ENCODE measurements around the gene PRDX5.
A peak's percentile ranks its signal among the peaks of the same experiment; 100 is the strongest.
"Not testable (repeated sequence)": the region's sequence is repeated elsewhere in the genome, so short reads cannot be mapped to it uniquely, and the experiment has no call there.

The PRDX5 gene

DNA sequence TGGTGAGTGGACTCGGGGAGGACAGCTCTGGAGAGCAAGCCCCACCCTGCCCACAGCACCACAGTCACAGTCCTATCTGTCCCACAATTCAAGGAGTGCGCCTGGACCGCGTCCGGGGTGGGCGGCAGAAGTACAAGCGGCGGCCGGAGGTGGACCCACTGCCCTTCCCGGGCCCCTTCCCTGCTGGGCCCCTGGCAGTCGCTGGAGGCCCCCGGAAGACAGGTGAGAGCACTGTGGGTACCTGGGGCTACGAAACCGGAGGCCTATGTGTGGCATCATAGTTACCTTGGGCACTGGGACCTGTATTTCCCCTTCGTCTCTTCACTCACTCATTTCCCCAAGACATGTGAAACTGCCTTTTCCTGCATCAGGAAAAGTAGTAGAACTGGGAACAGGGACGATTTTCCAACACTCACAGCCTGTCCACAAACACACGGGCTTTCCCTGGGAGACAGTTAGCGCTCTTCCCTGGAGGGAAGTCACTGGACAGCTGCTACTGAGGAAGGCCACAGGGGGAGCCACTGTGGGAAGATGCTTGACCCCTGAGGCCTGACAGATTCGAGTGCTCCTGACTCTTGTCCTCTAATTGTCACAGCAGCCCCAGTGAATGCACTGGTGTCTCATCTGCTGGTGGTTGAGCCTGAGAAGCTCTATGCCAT, 3.6 kb upstream of the PRDX5 start:
- H3K27me3 ChIP-seq (ENCODE audit: insufficient read depth, low read length) = no peaks in the 10 kb centered on the region
- H3K9ac ChIP-seq (ENCODE audit: low read depth, low read length) = no peak overlapping the region
- peaks cover 34% of the 10 kb centered on the region for H3K36me3 ChIP-seq (ENCODE audit: insufficient read depth, low read depth, low read length)
- H3K4me1 ChIP-seq (ENCODE audit: insufficient read depth, low read length) = peaks cover 2% of the 10 kb centered on the region; the same call in 1 of the 2 replicates
- no peak overlapping the region for H3K27ac ChIP-seq (ENCODE audit: low read length)
- H3K4me3 ChIP-seq (ENCODE audit: low read length) = no peak overlapping the region
- no peaks in the 10 kb centered on the region for H3K9me3 ChIP-seq (ENCODE audit: insufficient read depth, low read depth, low read length)

DNA sequence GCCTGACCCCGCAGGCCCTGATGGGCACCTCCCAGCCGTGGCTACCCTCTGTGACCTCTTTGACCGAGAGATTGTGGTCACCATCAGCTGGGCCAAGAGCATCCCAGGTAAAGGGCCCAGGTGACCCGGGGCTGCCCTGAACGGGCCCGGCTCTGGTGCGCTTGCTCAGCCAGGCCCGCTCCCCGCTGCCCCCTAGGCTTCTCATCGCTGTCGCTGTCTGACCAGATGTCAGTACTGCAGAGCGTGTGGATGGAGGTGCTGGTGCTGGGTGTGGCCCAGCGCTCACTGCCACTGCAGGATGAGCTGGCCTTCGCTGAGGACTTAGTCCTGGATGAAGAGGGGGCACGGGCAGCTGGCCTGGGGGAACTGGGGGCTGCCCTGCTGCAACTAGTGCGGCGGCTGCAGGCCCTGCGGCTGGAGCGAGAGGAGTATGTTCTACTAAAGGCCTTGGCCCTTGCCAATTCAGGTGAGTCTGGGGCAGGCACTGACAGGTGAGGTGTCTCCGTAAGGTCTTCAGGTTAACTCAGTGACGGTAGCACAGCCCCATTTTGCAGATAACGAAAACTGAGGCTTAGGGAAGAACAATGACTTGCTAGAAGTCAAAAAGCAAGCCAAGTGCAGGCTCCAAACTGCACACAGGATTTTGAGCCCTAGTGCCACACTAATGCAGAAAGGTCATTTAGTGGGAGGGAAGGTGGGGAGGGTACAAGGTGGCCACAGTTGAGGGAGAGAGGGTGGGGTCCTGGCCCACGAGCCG, 2.9 kb upstream of the PRDX5 start:
- H3K27ac ChIP-seq (ENCODE audit: low read length) = no peak overlapping the region
- peaks cover 34% of the 10 kb centered on the region for H3K36me3 ChIP-seq (ENCODE audit: insufficient read depth, low read depth, low read length)
- no peak overlapping the region for H3K9ac ChIP-seq (ENCODE audit: low read depth, low read length)
- peaks cover 2% of the 10 kb centered on the region; the same call in 1 of the 2 replicates for H3K4me1 ChIP-seq (ENCODE audit: insufficient read depth, low read length)
- H3K4me3 ChIP-seq (ENCODE audit: low read length) = no peak overlapping the region
- no peaks in the 10 kb centered on the region for H3K9me3 ChIP-seq (ENCODE audit: insufficient read depth, low read depth, low read length)
- H3K27me3 ChIP-seq (ENCODE audit: insufficient read depth, low read length) = no peaks in the 10 kb centered on the region

DNA sequence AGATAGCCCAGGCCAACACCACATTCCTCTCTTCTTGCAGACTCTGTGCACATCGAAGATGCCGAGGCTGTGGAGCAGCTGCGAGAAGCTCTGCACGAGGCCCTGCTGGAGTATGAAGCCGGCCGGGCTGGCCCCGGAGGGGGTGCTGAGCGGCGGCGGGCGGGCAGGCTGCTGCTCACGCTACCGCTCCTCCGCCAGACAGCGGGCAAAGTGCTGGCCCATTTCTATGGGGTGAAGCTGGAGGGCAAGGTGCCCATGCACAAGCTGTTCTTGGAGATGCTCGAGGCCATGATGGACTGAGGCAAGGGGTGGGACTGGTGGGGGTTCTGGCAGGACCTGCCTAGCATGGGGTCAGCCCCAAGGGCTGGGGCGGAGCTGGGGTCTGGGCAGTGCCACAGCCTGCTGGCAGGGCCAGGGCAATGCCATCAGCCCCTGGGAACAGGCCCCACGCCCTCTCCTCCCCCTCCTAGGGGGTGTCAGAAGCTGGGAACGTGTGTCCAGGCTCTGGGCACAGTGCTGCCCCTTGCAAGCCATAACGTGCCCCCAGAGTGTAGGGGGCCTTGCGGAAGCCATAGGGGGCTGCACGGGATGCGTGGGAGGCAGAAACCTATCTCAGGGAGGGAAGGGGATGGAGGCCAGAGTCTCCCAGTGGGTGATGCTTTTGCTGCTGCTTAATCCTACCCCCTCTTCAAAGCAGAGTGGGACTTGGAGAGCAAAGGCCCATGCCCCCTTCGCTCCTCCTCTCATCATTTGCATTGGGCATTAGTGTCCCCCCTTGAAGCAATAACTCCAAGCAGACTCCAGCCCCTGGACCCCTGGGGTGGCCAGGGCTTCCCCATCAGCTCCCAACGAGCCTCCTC, 2.0 kb upstream of the PRDX5 start:
- H3K4me3 ChIP-seq (ENCODE audit: low read length) = peak overlapping the region; percentile 94; the same call in 1 of the 2 replicates
- H3K27ac ChIP-seq (ENCODE audit: low read length); H3K27me3 ChIP-seq (ENCODE audit: insufficient read depth, low read length): not testable (repeated sequence)

DNA sequence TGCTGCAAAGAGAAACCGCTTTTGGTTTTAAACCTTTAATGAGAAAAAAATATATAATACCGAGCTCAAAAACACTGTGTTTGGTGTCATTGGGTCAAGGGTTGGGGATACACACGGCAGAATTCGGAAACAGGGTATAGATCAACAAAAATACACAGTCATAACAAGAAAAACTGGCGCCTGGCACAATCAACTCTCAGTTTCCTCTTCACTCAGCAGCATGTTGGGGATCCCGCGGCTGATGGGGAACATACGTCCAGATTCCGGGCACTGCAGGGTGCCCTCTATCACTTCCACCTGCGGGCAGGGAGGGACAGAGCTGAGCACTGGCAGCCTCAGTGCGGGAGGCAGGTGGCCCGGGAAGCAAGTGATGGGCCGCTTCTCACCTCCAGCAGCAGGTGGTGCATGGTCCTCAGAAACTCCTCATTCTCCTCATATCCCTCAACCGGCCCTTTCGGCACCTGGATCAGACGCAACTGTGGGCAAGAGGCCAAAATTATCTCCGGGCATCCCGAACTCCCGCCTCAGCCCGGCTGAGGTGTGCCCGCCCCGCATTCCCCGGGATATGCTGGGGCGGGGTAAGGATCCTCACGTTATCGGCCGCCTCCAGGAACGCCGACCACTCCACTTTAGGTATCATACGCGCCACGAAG, 1.1 kb upstream of the PRDX5 start:
- Histone ChIP-seq H3K27me3 (ENCODE audit: insufficient read depth, low read length) (no peaks in the 10 kb centered on the region), H3K4me1 (ENCODE audit: insufficient read depth, low read length) (peaks cover 2% of the 10 kb centered on the region; the same call in 1 of the 2 replicates), H3K36me3 (ENCODE audit: insufficient read depth, low read depth, low read length) (peaks cover 51% of the 10 kb centered on the region), H3K27ac (ENCODE audit: low read length) (peak overlapping the region; percentile 79), H3K9ac (ENCODE audit: low read depth, low read length) (peak overlapping the region; percentile 96), H3K9me3 (ENCODE audit: insufficient read depth, low read depth, low read length) (no peaks in the 10 kb centered on the region), H3K4me3 (ENCODE audit: low read length) (peak overlapping the region; percentile 94)

More for the DNA sequence above, 2.0 kb upstream of the PRDX5 start:
- H3K9me3 ChIP-seq (ENCODE audit: insufficient read depth, low read depth, low read length); H3K4me1 ChIP-seq (ENCODE audit: insufficient read depth, low read length): not testable (repeated sequence)
- Histone ChIP-seq H3K9ac (ENCODE audit: low read depth, low read length) (peak overlapping the region; percentile 96; the same call in 1 of the 2 replicates), H3K36me3 (ENCODE audit: insufficient read depth, low read depth, low read length) (peaks cover 42% of the 10 kb centered on the region)

- no peaks in the 10 kb centered on the region for H3K27me3 ChIP-seq (ENCODE audit: insufficient read depth, low read length)
- peak within 1 kb of the TSS; percentile 94 for H3K4me3 ChIP-seq (ENCODE audit: low read length)
- H3K4me1 ChIP-seq (ENCODE audit: insufficient read depth, low read length) = peaks cover 2% of the 10 kb centered on the region; the same call in 1 of the 2 replicates
- H3K27ac ChIP-seq (ENCODE audit: low read length) = peak within 1 kb of the TSS; percentile 88
- H3K9ac ChIP-seq (ENCODE audit: low read depth, low read length) = peak within 1 kb of the TSS; percentile 96
- H3K9me3 ChIP-seq (ENCODE audit: insufficient read depth, low read depth, low read length) = no peaks in the 10 kb centered on the region
- H3K36me3 ChIP-seq (ENCODE audit: insufficient read depth, low read depth, low read length) = peaks cover 55% of the 10 kb centered on the region
These were observed 478 bp upstream of the PRDX5 start, which contains the start of gene TRMT112 for GRCh38 chr11:64317325-64317960. TSS of gene TRMT112 (minus strand) at chr11:64317559. CDS start at chr11:64317526, 33 bp downstream.

DNA sequence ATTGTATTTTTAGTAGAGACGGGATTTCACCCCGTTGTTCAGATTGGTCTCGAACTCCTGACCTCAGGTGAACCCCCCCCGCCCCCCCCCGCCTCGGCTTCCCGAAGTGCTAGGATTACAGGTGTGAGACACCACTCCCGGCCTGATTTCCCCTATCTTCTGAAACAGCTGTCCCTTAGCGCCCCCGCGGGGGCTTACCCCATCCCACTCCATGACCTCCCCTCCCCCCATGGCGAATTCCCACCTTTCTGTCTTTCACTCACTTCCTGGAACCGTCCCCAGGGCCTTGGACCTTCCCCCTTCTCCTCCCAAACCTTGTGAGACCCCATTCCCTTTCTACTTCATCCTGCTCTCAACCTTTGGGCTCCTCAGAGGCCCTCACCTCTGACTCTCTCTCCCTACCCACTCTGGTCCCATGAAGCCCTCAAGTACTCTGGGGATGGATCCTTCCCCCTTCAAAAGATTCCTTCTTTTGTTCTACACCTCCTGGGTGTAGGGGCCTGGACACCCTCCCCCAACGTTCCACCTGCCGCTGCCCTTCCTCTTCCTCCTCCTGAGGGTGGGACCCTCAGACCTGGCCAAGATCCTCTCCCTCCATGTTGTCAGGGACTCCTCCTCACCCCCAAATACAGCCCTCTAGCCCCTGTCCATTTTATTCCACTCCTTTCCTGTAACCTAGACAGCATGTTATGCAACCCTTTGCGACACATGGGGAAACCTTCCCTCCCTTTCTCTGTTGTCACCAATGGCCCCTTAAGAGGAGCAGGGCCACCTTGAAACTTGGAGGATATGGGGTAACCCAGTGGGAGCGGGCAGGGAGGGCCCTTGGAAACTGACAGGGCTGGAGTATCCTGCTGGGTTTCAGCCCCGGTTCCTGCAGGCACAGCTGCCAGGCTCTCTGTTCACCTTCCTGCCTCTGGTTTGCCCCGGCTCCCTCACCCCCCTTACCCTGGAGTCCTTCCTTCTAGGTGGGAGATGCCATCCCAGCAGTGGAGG, 1.1 kb downstream of the PRDX5 start:
- H3K4me3 ChIP-seq (ENCODE audit: low read length) = peak overlapping the region; percentile 94
- H3K4me1 ChIP-seq (ENCODE audit: insufficient read depth, low read length) = peaks cover 2% of the 10 kb centered on the region; the same call in 1 of the 2 replicates
- H3K36me3 ChIP-seq (ENCODE audit: insufficient read depth, low read depth, low read length) = peaks cover 54% of the 10 kb centered on the region
- H3K27ac ChIP-seq (ENCODE audit: low read length) = no peak overlapping the region
- no peaks in the 10 kb centered on the region for H3K27me3 ChIP-seq (ENCODE audit: insufficient read depth, low read length)
- H3K9me3 ChIP-seq (ENCODE audit: insufficient read depth, low read depth, low read length) = no peaks in the 10 kb centered on the region
- H3K9ac ChIP-seq (ENCODE audit: low read depth, low read length) = peak overlapping the region; percentile 96; the same call in 1 of the 2 replicates

- peaks cover 5% of the 10 kb centered on the region; the same call in 1 of the 2 replicates for H3K4me1 ChIP-seq (ENCODE audit: insufficient read depth, low read length)
- no peaks in the 10 kb centered on the region for H3K9me3 ChIP-seq (ENCODE audit: insufficient read depth, low read depth, low read length)
- H3K27me3 ChIP-seq (ENCODE audit: insufficient read depth, low read length) = no peaks in the 10 kb centered on the region
- no peak overlapping the region for H3K27ac ChIP-seq (ENCODE audit: low read length)
- H3K4me3 ChIP-seq (ENCODE audit: low read length) = no peak overlapping the region
- H3K9ac ChIP-seq (ENCODE audit: low read depth, low read length) = no peak overlapping the region
- peaks cover 39% of the 10 kb centered on the region for H3K36me3 ChIP-seq (ENCODE audit: insufficient read depth, low read depth, low read length)
These were observed 2.6 kb downstream of the PRDX5 start for GRCh38 chr11:64320556-64320955.

- peaks cover 5% of the 10 kb centered on the region; the same call in 1 of the 2 replicates for H3K4me1 ChIP-seq (ENCODE audit: insufficient read depth, low read length)
These were observed 3.1 kb downstream of the PRDX5 start for GRCh38 chr11:64321026-64321425.

DNA sequence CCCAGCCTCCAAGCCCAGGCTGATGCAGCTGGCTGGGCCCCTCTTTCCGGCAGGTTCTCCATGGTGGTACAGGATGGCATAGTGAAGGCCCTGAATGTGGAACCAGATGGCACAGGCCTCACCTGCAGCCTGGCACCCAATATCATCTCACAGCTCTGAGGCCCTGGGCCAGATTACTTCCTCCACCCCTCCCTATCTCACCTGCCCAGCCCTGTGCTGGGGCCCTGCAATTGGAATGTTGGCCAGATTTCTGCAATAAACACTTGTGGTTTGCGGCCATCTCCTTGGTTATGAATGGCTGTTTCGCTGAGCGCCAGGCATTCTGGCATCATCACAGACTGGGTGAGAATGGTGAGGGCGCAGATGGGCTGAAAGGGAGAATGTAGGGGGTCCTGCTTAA, 3.6 kb downstream of the PRDX5 start:
- Histone ChIP-seq H3K9me3 (ENCODE audit: insufficient read depth, low read depth, low read length) (no peaks in the 10 kb centered on the region), H3K4me1 (ENCODE audit: insufficient read depth, low read length) (peaks cover 5% of the 10 kb centered on the region; the same call in 1 of the 2 replicates), H3K27me3 (ENCODE audit: insufficient read depth, low read length) (no peaks in the 10 kb centered on the region), H3K36me3 (ENCODE audit: insufficient read depth, low read depth, low read length) (peaks cover 30% of the 10 kb centered on the region), H3K9ac (ENCODE audit: low read depth, low read length) (no peak overlapping the region), H3K4me3 (ENCODE audit: low read length) (no peak overlapping the region), H3K27ac (ENCODE audit: low read length) (no peak overlapping the region)

More at GRCh38 chr11:64321026-64321425, 3.1 kb downstream of the PRDX5 start:
- H3K9ac ChIP-seq (ENCODE audit: low read depth, low read length) = no peak overlapping the region
- no peaks in the 10 kb centered on the region for H3K9me3 ChIP-seq (ENCODE audit: insufficient read depth, low read depth, low read length)
- peaks cover 35% of the 10 kb centered on the region for H3K36me3 ChIP-seq (ENCODE audit: insufficient read depth, low read depth, low read length)
- no peak overlapping the region for H3K27ac ChIP-seq (ENCODE audit: low read length)
- no peak overlapping the region for H3K4me3 ChIP-seq (ENCODE audit: low read length)
- H3K27me3 ChIP-seq (ENCODE audit: insufficient read depth, low read length) = no peaks in the 10 kb centered on the region

- Histone ChIP-seq H3K27me3 (ENCODE audit: insufficient read depth, low read length) (no peaks in the 10 kb centered on the region), H3K9ac (ENCODE audit: low read depth, low read length) (no peak overlapping the region), H3K27ac (ENCODE audit: low read length) (no peak overlapping the region), H3K4me3 (ENCODE audit: low read length) (no peak overlapping the region), H3K36me3 (ENCODE audit: insufficient read depth, low read depth, low read length) (peaks cover 27% of the 10 kb centered on the region), H3K9me3 (ENCODE audit: insufficient read depth, low read depth, low read length) (no peaks in the 10 kb centered on the region), H3K4me1 (ENCODE audit: insufficient read depth, low read length) (0 out of 2 replicates have a peak, but pooled peaks cover 5% of the 10 kb centered on the region)
These were observed 5.0 kb downstream of the PRDX5 start for GRCh38 chr11:64322925-64323260.

Measured in iPS-20b (cell line).